MM.1S (cell line): ENCODE results near the gene TMEM132E.

Experiments used
- DNase-seq: peaks from one replicate; pipeline ENCODE4 v3.0.0-alpha.2; 2015
- H2AFZ ChIP-seq: fragments of 300-600 bp; sonication (generic); 2 replicates; pipeline ENCODE4 v1.6.0; 2016; ENCODE audit warnings: antibody characterized with exemption, low read length
- H3F3A ChIP-seq: fragments of 300-600 bp; sonication (generic); 2 replicates; pipeline ENCODE4 v1.6.1; 2016; ENCODE audit warnings: mild to moderate bottlenecking, antibody characterized with exemption, low read length, moderate library complexity, mixed read lengths; ENCODE audit not compliant: insufficient read depth
- H3K27ac ChIP-seq: fragments of 300-600 bp; sonication (generic); 2 replicates; pipeline ENCODE4 v1.5.1; 2016; ENCODE audit warnings: mild to moderate bottlenecking, low read length
- H3K27me3 ChIP-seq: fragments of 300-600 bp; sonication (generic); replicated peaks from 2 replicates; pipeline ENCODE4 v1.6.0; 2016; ENCODE audit warnings: low read length; ENCODE audit not compliant: insufficient read depth
- H3K36me3 ChIP-seq: fragments of 300-600 bp; sonication (generic); replicated peaks from 2 replicates; pipeline ENCODE4 v1.6.1; 2016; ENCODE audit warnings: mild to moderate bottlenecking, low read length, mixed read lengths; ENCODE audit not compliant: insufficient read depth
- H3K4me1 ChIP-seq: fragments of 300-600 bp; sonication (generic); 2 replicates; pipeline ENCODE4 v1.6.1; 2016; ENCODE audit warnings: low read length, mixed read lengths
- H3K4me2 ChIP-seq: fragments of 300-600 bp; sonication (generic); 2 replicates; pipeline ENCODE4 v1.6.0; 2016; ENCODE audit warnings: low read depth, low read length
- H3K4me3 ChIP-seq: fragments of 300-600 bp; sonication (generic); 2 replicates; pipeline ENCODE4 v1.5.1; 2016; ENCODE audit warnings: low read length, mixed read lengths
- H3K79me2 ChIP-seq: fragments of 300-600 bp; sonication (generic); 2 replicates; pipeline ENCODE4 v1.6.1; 2016; ENCODE audit warnings: mixed run types, low read length, mixed read lengths
- H3K9ac ChIP-seq: fragments of 300-600 bp; sonication (generic); 2 replicates; pipeline ENCODE4 v1.6.1; 2016; ENCODE audit warnings: low read length, mixed read lengths
- H3K9me2 ChIP-seq: fragments of 300-600 bp; sonication (generic); replicated peaks from 2 replicates; pipeline ENCODE4 v1.6.1; 2016; ENCODE audit warnings: mild to moderate bottlenecking, low read length, mixed read lengths; ENCODE audit not compliant: insufficient read depth
- H3K9me3 ChIP-seq: fragments of 300-600 bp; sonication (generic); replicated peaks from 2 replicates; pipeline ENCODE4 v1.6.1; 2016; ENCODE audit warnings: mild to moderate bottlenecking, low read length, mixed read lengths; ENCODE audit not compliant: insufficient read depth
- H4K20me1 ChIP-seq: fragments of 300-600 bp; sonication (generic); 2 replicates; pipeline ENCODE4 v1.6.1; 2016; ENCODE audit warnings: mild to moderate bottlenecking, low read length, moderate library complexity, mixed read lengths; ENCODE audit not compliant: insufficient read depth
- EZH2 ChIP-seq: fragments of 300-600 bp; sonication (generic); optimal IDR thresholded peaks from 2 replicates; pipeline ENCODE3; 2017; ENCODE audit warnings: low read depth, mild to moderate bottlenecking, antibody characterized with exemption, low read length, mixed read lengths
- EZH2phosphoT487 ChIP-seq: fragments of 300-600 bp; sonication (generic); IDR thresholded peaks from 2 replicates; pipeline ENCODE4 v1.6.1; 2018; ENCODE audit warnings: antibody characterized with exemption, low read length
- TF ChIP-seq, protein P1 (sequence below): fragments of 300-600 bp; sonication (generic); IDR thresholded peaks from 2 replicates; pipeline ENCODE4 v1.5.1; 2016; ENCODE audit warnings: antibody characterized with exemption, low read length, mixed read lengths

The TMEM132E gene

DNA sequence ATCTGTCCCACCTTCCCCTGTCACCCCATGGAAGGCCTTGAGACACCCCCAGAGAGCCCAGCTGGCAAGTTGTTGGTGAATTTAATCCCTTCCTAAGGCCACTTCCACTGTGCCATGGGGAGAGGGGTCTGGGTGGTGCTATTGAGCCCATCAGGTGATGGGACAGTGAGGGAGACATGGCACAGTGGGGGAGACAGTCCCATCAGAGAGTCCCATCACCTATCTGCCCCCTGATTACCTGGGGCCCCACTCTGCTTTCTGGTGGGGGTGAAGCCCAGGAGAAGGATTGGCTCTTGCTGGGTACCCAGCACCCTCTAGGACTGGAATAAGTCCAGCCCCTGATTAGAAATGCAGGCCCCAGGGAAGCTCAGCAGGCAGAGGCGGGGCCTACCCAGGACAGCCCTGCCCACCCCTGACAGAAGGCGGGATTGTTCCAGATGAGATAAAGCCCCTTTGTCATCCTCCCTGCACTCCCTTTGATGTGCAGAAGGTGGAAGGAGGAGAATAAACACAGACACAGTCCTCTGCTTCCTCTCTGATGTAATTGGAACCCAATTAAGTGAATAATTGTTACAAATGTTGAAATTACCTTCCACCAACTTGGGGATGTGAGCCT is 18.9 kb downstream of the TMEM132E start:
- no peak overlapping the region for H3K9ac ChIP-seq
- TF ChIP-seq, protein P1, sequence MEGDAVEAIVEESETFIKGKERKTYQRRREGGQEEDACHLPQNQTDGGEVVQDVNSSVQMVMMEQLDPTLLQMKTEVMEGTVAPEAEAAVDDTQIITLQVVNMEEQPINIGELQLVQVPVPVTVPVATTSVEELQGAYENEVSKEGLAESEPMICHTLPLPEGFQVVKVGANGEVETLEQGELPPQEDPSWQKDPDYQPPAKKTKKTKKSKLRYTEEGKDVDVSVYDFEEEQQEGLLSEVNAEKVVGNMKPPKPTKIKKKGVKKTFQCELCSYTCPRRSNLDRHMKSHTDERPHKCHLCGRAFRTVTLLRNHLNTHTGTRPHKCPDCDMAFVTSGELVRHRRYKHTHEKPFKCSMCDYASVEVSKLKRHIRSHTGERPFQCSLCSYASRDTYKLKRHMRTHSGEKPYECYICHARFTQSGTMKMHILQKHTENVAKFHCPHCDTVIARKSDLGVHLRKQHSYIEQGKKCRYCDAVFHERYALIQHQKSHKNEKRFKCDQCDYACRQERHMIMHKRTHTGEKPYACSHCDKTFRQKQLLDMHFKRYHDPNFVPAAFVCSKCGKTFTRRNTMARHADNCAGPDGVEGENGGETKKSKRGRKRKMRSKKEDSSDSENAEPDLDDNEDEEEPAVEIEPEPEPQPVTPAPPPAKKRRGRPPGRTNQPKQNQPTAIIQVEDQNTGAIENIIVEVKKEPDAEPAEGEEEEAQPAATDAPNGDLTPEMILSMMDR, result no peak
- TF ChIP-seq EZH2phosphoT487, result no peak
- no peak for TF ChIP-seq EZH2
- DNase-seq, result no peak

DNA sequence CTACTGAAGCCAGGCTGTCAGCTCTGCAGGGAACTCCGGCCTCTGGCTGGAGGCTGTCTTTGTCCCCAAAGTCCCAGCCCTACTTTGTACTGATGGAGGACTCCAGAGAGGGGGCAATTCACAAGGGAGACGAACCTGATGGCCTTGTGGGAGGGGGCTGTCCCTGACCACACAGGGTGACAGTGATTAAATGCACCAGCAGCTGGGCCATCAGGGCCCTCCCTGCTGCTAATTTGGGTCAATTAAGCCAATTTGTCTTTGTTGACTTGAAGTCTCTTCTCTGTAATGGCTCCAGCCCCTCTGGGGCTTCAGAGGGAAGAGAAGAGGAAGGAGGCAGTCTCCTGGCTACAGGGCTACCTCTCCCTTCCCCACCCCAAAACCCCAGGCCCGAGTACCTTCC is 22.0 kb downstream of the TMEM132E start:
- Histone ChIP-seq H3K27ac (no peak overlapping the region), H3K4me2 (no peak overlapping the region), H3K9me2 (no peaks in the 10 kb centered on the region), H3K27me3 (no peaks in the 10 kb centered on the region), H3K36me3 (no peaks in the 10 kb centered on the region), H3K9me3 (no peaks in the 10 kb centered on the region), H3K9ac (no peak overlapping the region), H4K20me1 (no peaks in the 10 kb centered on the region), H3K4me1 (0 out of 2 replicates have a peak, but pooled peaks cover 7% of the 10 kb centered on the region), H3K4me3 (no peak overlapping the region), H3F3A (no peaks in the 10 kb centered on the region), H3K79me2 (no peaks in the 10 kb centered on the region), H2AFZ (no peak overlapping the region)
- DNase-seq, result no peak
- TF ChIP-seq, protein P1, result no peak
- no peak for TF ChIP-seq EZH2phosphoT487
- TF ChIP-seq EZH2, result no peak

More for the DNA sequence above, 18.9 kb downstream of the TMEM132E start:
- Histone ChIP-seq H3K4me3 (no peak overlapping the region), H2AFZ (no peak overlapping the region), H3K4me1 (no peaks in the 10 kb centered on the region), H3K79me2 (no peaks in the 10 kb centered on the region), H3F3A (no peaks in the 10 kb centered on the region), H3K9me2 (no peaks in the 10 kb centered on the region), H4K20me1 (no peaks in the 10 kb centered on the region), H3K27ac (no peak overlapping the region), H3K4me2 (no peak overlapping the region), H3K9me3 (no peaks in the 10 kb centered on the region), H3K27me3 (no peaks in the 10 kb centered on the region), H3K36me3 (no peaks in the 10 kb centered on the region)

DNA sequence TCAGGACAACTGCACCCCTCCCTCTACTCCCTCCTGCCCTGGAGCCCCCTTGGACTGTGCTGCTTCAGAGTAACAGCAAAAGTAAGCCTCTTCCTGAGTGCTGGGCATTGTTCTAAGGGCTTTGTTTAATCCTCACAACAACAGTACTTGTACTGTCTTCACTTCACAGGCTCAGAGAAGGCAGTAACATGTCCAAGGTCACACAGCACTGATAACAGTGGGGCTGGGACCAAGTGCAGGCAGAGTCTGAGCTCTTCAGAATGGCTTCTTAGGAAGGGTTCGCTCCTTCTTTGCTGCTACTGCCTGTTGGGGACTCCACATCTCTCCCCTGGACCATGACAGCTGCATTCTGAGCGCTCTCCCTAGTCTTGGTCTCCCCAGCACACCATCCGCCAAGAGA is 24.6 kb downstream of the TMEM132E start:
- no peak overlapping the region for H3K4me3 ChIP-seq
- TF ChIP-seq, protein P1, result no peak
- TF ChIP-seq EZH2, result no peak
- no peak for TF ChIP-seq EZH2phosphoT487

More for the DNA sequence above, 24.6 kb downstream of the TMEM132E start:
- H4K20me1 ChIP-seq, result no peaks in the 10 kb centered on the region
- no peak overlapping the region for H3K9ac ChIP-seq
- no peaks in the 10 kb centered on the region for H3K79me2 ChIP-seq
- no peak overlapping the region for H3K27ac ChIP-seq
- 0 out of 2 replicates have a peak, but pooled peaks cover 7% of the 10 kb centered on the region for H3K4me1 ChIP-seq
- H3K36me3 ChIP-seq, result no peaks in the 10 kb centered on the region
- no peak overlapping the region for H2AFZ ChIP-seq
- H3K9me2 ChIP-seq, result no peaks in the 10 kb centered on the region
- no peak overlapping the region for H3K4me2 ChIP-seq
- 0 out of 2 replicates have a peak, but pooled peaks cover 3% of the 10 kb centered on the region for H3K27me3 ChIP-seq
- no peaks in the 10 kb centered on the region for H3K9me3 ChIP-seq
- no peaks in the 10 kb centered on the region for H3F3A ChIP-seq
- DNase-seq, result no peak
